AG10803 (cell line): Measurements from ENCODE around the gene NEIL3.

Source experiments
- DNase-seq: peaks from one replicate; pipeline ENCODE4 v3.0.0; 2010; ENCODE audit warnings: low read depth
- H3K4me3 ChIP-seq: 2 replicates; pipeline ENCODE4 v1.5.1; 2011; ENCODE audit warnings: mild to moderate bottlenecking, low read length, control low read depth
- CTCF ChIP-seq: conservative IDR thresholded peaks from 2 replicates; pipeline ENCODE4 v1.5.1; 2011; ENCODE audit warnings: mild to moderate bottlenecking, low read length, control low read depth, inconsistent platforms

The NEIL3 gene

GRCh38 chr4:177339477-177340374 is 30.1 kb downstream of the NEIL3 start:
- H3K4me3 ChIP-seq = no peak overlapping the region
- TF ChIP-seq CTCF = peak; percentile 90
- peak; percentile 58 for DNase-seq

GRCh38 chr4:177348348-177348747 is 38.7 kb downstream of the NEIL3 start:
- no peak for TF ChIP-seq CTCF
- no peak overlapping the region for H3K4me3 ChIP-seq
- no peak for DNase-seq

- H3K4me3 ChIP-seq = no peak overlapping the region
- no peak for DNase-seq
- TF ChIP-seq CTCF = no peak
Observed at GRCh38 chr4:177349191-177349590, 39.5 kb downstream of the NEIL3 start.

GRCh38 chr4:177351622-177352244 is 42.1 kb downstream of the NEIL3 start:
- no peak overlapping the region for H3K4me3 ChIP-seq
- no peak for TF ChIP-seq CTCF
- DNase-seq = no peak

GRCh38 chr4:177356206-177356605 is 46.5 kb downstream of the NEIL3 start:
- no peak for DNase-seq
- no peak for TF ChIP-seq CTCF
- no peak overlapping the region for H3K4me3 ChIP-seq

- TF ChIP-seq CTCF = no peak
- DNase-seq = no peak
- no peak overlapping the region for H3K4me3 ChIP-seq
Observed at GRCh38 chr4:177356921-177357320, 47.2 kb downstream of the NEIL3 start.

GRCh38 chr4:177367336-177367735 is 57.7 kb downstream of the NEIL3 start:
- DNase-seq = peak; percentile 38
- peak; percentile 35 for TF ChIP-seq CTCF
- no peak overlapping the region for H3K4me3 ChIP-seq
